MCF 10A (cell line): Measurements from ENCODE around the gene PLEKHA7. TPM values are rescaled to one million over a fixed set of nuclear protein-coding genes. Genes with fewer than 3 reads are reported as not detected.

Experiments used
- BruUV-seq: library from RNA; stranded (reverse); fragments of 400-500 nt; replicated peaks from 2 replicates; lab custom pipeline; 2021; lab: Mats Ljungman, UMichigan
- CTCF ChIA-PET: fragments of 300-600 bp; sonication (Branson Sonifier 250); formaldehyde crosslinking; extraction: SDS; loops from one replicate; lab custom pipeline; 2021; ENCODE audit warnings: antibody characterized with exemption, inconsistent platforms; lab: Yijun Ruan, JAX
- POLR2A ChIA-PET: fragments of 300-600, 350-650 bp; sonication (Branson Sonifier 250); formaldehyde crosslinking; extraction: SDS; loops from one replicate; lab custom pipeline; 2020; ENCODE audit warnings: antibody characterized with exemption, inconsistent platforms; lab: Yijun Ruan, JAX
- DNase-seq: peaks from one replicate; pipeline ENCODE4 v3.0.0-alpha.2; 2018; ENCODE audit not compliant: unreplicated experiment
- H3K27ac Mint-ChIP-seq: one replicate; pipeline ENCODE4 v1.8.0; 2022; ENCODE audit warnings: mild to moderate bottlenecking, low read depth, mixed read lengths; ENCODE audit not compliant: unreplicated experiment
- H3K27me3 Mint-ChIP-seq: one replicate; pipeline ENCODE4 v1.8.0; 2022; ENCODE audit warnings: mixed read lengths; ENCODE audit not compliant: insufficient read depth, unreplicated experiment
- H3K36me3 Mint-ChIP-seq: one replicate; pipeline ENCODE4 v1.8.0; 2022; ENCODE audit warnings: mild to moderate bottlenecking, moderate library complexity, mixed read lengths; ENCODE audit not compliant: insufficient read depth, unreplicated experiment
- H3K4me1 Mint-ChIP-seq: one replicate; pipeline ENCODE4 v1.8.0; 2022; ENCODE audit warnings: mixed read lengths; ENCODE audit not compliant: insufficient read depth, unreplicated experiment
- H3K4me3 Mint-ChIP-seq: one replicate; pipeline ENCODE4 v1.8.0; 2022; ENCODE audit warnings: mild to moderate bottlenecking, moderate library complexity, mixed read lengths; ENCODE audit not compliant: unreplicated experiment
- H3K9me3 Mint-ChIP-seq: one replicate; pipeline ENCODE4 v1.8.0; 2022; ENCODE audit warnings: mixed read lengths; ENCODE audit not compliant: unreplicated experiment
- intact Hi-C: fragments of 100-400 bp; cut with micrococcal nuclease; formaldehyde crosslinking; loops from 2 replicates; pipeline ENCODE4 v1.14.1; 2022
- total RNA-seq: library from RNA; stranded (reverse); gene quantifications from 2 replicates; pipeline ENCODE4 v1.2.3, GENCODE V29; 2022
- TF ChIP-seq, protein P1 (sequence below): fragments of 200-600 bp; IDR thresholded peaks from one replicate; pipeline ENCODE4 v1.8.0; 2022; ENCODE audit warnings: antibody characterized with exemption, mild to moderate bottlenecking; ENCODE audit not compliant: unreplicated experiment

The PLEKHA7 gene
- total RNA-seq, 1 experiment from 2014 or later: 2.8 TPM

GRCh38 chr11:16831316-16832192 lies 182.7 kb downstream of the PLEKHA7 start:
- Mint-ChIP-seq H3K27ac (no peak overlapping the region), H3K4me1 (no peaks in the 10 kb centered on the region), H3K36me3 (no peaks in the 10 kb centered on the region), H3K9me3 (no peaks in the 10 kb centered on the region), H3K27me3 (no peaks in the 10 kb centered on the region), H3K4me3 (no peak overlapping the region)
- CTCF ChIA-PET: interaction anchor here (1.7 to 4.3 kb wide), 4 partner anchors 11 to 47 kb away, joined by 3 to 39 read pairs (median 12); no protein-coding TSS in a partner anchor
- peak; percentile 5 for DNase-seq
- POLR2A ChIA-PET: no interaction called here
- TF ChIP-seq, protein P1, sequence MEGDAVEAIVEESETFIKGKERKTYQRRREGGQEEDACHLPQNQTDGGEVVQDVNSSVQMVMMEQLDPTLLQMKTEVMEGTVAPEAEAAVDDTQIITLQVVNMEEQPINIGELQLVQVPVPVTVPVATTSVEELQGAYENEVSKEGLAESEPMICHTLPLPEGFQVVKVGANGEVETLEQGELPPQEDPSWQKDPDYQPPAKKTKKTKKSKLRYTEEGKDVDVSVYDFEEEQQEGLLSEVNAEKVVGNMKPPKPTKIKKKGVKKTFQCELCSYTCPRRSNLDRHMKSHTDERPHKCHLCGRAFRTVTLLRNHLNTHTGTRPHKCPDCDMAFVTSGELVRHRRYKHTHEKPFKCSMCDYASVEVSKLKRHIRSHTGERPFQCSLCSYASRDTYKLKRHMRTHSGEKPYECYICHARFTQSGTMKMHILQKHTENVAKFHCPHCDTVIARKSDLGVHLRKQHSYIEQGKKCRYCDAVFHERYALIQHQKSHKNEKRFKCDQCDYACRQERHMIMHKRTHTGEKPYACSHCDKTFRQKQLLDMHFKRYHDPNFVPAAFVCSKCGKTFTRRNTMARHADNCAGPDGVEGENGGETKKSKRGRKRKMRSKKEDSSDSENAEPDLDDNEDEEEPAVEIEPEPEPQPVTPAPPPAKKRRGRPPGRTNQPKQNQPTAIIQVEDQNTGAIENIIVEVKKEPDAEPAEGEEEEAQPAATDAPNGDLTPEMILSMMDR: no peak
- BruUV-seq: no TSS peak
- intact Hi-C loops: no loop called here

DNA sequence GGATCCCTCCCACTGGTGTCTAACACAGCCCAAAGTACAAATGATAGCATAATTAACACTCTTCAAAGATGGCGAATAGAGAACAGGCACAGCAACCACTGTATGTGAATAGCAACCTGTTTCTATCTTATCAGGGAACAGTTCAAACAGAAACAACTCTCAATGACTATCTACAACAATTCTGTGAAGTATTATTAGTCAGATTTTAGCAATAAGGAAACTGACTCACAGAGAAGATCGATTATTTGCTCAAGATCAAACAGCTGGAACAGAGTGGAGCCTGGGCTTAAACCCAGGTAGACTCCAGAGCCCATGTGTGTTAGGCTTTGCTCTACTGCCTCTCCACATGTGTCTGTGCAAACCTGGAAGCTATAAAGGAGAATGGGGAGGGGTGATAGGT lies 187.1 kb downstream of the PLEKHA7 start:
- POLR2A ChIA-PET: no interaction called here
- no peak overlapping the region for H3K27ac Mint-ChIP-seq

GRCh38 chr11:16825968-16826367 lies 188.2 kb downstream of the PLEKHA7 start:
- Mint-ChIP-seq H3K27ac (no peak overlapping the region), H3K36me3 (no peaks in the 10 kb centered on the region), H3K9me3 (no peaks in the 10 kb centered on the region), H3K4me1 (no peaks in the 10 kb centered on the region), H3K4me3 (no peak overlapping the region), H3K27me3 (no peaks in the 10 kb centered on the region)
- POLR2A ChIA-PET: no interaction called here
- DNase-seq: peak; percentile 13
- intact Hi-C loops: no loop called here
- CTCF ChIA-PET: interaction anchor here (0.6 to 1.7 kb wide), 2 partner anchors 41 to 123 kb away, joined by 3 to 5 read pairs; no protein-coding TSS in a partner anchor
- no TSS peak for BruUV-seq
- TF ChIP-seq, protein P1: no peak

More for the DNA sequence above, 187.1 kb downstream of the PLEKHA7 start:
- CTCF ChIA-PET: interaction anchor here (0.5 to 1.2 kb wide), 8 partner anchors 10 to 1279 kb away, joined by 3 to 4 read pairs (median 3); partner anchors contain the start of gene SAAL1
- Mint-ChIP-seq H3K9me3 (no peaks in the 10 kb centered on the region), H3K27me3 (no peaks in the 10 kb centered on the region), H3K36me3 (no peaks in the 10 kb centered on the region), H3K4me3 (no peak overlapping the region), H3K4me1 (no peaks in the 10 kb centered on the region)
- TF ChIP-seq, protein P1: no peak
- no peak for DNase-seq
- intact Hi-C loops: no loop called here
- no TSS peak for BruUV-seq

DNA sequence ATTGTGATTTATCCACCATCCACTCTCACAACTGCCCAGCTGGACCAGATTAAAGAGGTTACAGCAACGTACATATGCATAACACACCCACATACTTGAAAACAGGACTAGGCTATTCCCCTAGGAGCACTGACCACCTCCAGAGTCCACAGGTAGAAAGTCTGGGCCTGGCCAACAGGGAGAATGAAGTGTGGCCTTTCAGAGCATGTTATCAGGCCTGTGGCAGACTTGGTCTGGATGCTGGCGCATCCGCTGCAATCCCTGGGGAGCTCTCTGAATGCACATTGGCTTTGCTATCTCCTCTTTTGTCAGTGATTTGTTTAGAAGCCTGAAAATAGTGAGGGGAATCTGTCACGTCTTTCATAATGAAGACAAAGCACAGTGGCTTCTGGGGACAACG lies 189.1 kb downstream of the PLEKHA7 start:
- Mint-ChIP-seq H3K9me3 (no peaks in the 10 kb centered on the region), H3K4me3 (no peak overlapping the region), H3K36me3 (no peaks in the 10 kb centered on the region), H3K4me1 (peaks cover 5% of the 10 kb centered on the region), H3K27ac (no peak overlapping the region), H3K27me3 (no peaks in the 10 kb centered on the region)
- POLR2A ChIA-PET: no interaction called here
- intact Hi-C loops: no loop called here
- TF ChIP-seq, protein P1: no peak
- no TSS peak for BruUV-seq
- CTCF ChIA-PET: interaction anchor here (0.7 to 1.7 kb wide), 3 partner anchors 40 to 239 kb away, joined by 3 to 6 read pairs (median 5); no protein-coding TSS in a partner anchor
- no peak for DNase-seq
